Colon (tissue), 2 donors: ENCODE measurements around the gene EFNA5.
"Not testable (repeated sequence)": the region's sequence is repeated elsewhere in the genome, so short reads cannot be mapped to it uniquely, and the experiment has no call there.

ENCODE experiments used
- FAIRE-seq: peaks from 2 replicates; lab custom pipeline; 2012; peaks lifted over from hg19 to GRCh38; lab: Jason Lieb, UNC
- donor health status: control.
- donor health status: control.

The EFNA5 gene

DNA sequence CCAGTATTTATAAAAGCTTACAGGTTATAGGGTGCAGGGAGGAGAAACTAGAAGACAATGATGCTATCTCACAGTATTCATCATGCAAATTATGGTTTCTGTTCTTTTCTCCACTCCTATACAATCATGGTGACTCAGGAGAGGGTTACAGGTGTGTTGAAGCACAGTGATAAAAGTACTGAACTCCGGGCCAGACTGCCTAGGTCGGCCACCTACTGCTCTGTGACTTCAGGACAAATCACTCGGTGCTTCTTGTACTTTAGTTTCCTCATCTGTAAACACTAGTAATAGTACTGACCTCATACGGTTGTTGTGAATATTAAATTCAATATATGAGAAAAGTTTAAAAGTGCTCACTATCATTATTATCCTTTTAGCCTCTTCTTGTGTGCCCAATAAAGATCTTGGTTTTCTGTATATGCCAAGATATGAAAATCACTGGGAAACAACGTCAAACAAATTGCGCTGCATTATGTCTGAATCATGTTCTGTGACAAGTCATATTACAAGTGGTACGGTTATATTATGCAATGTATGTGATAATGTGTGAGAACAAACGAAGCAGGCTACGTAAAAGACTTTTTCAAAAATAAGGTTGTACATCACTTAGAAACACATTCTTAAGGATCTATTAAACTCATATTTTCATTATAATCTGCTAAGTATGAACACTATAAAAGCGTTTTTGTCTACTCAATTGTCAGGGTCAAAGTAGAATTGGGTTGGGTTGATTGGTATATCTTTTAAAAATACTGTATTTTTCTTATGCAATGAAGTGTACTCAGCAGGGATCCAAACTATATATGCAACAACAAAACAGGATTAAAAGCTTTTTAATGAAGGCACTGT, 153.3 kb downstream of the EFNA5 start:
- no peak for FAIRE-seq

- no peak for FAIRE-seq
These were observed 154.1 kb downstream of the EFNA5 start for GRCh38 chr5:107516452-107517184.

DNA sequence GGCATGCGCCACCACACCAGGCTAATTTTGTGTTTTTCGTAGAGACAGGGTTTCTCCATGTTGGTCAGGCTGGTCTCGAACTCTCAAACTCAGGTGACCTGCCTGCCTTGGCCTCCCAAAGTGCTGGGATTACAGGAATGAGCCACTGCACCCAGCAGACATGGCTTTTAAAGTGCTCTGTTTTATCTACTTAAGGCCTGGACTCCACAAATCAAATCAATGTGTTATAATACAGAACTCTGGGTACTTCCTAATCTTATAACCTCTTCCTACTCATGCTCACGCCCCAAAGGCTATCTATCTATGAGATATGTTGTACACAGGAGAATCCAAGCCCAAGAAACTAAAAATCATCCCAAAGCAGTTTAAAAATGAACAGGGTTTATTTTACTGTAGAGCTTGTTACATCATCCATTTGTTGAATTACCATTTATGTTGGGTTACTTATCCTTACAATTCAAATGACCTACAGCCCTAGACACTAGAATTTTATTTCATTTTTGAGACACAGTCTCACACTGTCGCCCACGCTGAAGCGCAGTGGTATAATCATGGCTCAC, 155.1 kb downstream of the EFNA5 start:
- FAIRE-seq = no peak

DNA sequence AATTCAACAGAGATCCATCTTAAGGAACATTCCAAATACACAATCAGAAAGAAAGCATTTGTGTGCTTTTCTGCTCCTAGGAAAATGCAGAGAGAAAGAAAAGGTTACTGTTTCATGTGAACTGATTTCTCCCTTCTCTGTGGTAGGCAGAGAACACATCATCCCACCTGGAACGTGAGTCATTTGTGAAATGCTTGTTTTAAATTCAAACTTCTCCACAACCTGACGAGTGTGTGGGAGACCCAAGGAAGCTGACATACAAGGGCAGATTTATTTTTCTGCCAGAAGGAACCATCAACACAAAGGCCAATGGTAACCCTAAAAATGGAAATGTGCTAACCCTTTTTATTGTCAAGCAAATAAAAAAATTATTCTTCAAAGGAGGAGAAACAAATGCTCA, 156.4 kb downstream of the EFNA5 start:
- FAIRE-seq = no peak

DNA sequence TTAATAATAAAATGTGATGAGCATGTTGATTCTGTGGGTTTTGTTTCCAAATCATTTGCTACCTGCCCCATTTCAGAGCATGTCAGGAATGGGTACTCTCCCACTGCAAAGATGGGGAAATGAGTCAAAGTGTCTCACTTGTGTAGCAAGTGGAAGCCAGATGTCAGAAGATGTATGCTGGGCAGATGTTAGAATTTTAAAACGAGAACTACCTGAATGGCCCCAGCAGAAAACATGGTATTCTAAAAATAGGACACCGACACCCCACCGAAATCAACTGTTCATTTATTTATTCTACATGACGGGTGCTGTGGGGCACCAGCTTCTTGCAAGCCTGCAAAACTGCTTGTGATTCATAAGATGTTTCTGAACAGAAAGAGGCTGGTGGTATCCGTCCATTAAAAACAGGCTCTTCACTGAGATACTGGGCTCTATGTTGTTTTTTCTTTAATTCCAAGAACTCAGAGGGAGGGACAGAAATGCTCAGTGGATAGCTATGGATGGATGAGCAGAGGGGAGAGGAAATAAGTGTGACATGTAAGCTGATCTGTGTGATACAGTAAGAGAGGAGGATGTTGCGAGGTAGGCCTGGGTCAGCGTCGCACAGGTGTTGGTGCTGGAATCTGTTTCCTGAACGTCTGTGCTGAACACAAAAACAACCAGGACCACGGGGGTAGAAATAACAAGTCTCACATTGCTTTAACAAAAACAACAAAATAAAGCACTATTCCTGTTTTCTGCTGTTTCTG, 157.2 kb downstream of the EFNA5 start:
- no peak for FAIRE-seq

DNA sequence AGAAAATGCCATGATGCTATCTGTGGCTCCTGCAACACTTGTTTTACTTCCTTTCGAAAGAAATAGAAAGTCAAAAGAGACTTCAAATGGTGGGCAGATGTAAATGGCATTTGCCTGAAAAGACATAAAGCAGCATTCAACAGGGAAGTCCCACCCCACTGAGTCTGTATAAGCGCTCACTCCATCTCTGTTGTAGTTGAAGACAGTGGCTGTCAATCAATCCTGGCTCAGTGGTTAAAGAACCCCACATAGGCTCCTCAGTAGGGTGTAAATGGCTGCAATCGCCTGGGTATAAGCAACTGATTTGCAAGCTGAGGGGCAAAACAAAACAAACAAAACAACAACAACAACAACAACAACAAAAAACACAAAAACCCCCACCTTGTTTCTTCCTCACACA, 158.7 kb downstream of the EFNA5 start:
- FAIRE-seq = no peak

- FAIRE-seq = no peak
These were observed 160.6 kb downstream of the EFNA5 start for GRCh38 chr5:107510125-107510524.

DNA sequence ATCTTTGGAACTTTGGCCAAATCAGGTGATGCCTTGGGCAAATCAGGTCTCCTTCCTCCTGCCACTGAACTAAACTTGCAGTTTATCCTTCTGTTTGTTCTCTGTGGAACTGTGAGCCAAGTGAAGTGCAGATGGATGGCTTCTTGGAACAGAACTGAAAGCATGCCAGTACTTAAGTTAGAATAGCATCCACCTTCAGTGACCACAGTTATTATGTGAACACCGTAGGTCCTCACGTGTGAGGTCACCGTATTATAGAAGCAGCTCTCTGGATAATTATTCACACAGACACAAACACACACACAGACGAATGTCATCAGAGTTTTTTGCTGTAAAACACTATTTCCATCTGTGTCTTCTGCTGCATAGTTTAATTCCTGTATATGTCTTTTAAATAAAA, 162.6 kb downstream of the EFNA5 start:
- FAIRE-seq = no peak

- FAIRE-seq = peak; percentile 24
These were observed 164.8 kb downstream of the EFNA5 start for GRCh38 chr5:107505763-107506534.

DNA sequence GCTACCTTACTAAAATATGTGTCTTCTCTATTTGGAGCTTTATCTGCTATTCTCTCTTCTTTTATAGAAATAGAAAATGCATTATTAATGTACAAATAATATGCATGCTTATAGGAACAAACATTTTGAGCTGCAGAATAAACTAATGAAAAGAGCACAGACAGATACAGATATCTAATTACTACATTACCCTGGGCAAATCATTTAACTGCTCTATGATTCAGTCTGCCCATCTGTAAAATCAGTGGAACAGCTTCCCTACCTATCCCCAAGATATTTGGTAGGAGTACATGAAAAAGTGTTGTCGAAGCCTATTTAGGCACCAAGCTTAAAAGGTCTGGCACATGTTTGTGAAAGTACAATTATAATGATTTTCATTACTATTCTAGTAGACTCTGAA, 166.3 kb downstream of the EFNA5 start:
- FAIRE-seq = no peak

DNA sequence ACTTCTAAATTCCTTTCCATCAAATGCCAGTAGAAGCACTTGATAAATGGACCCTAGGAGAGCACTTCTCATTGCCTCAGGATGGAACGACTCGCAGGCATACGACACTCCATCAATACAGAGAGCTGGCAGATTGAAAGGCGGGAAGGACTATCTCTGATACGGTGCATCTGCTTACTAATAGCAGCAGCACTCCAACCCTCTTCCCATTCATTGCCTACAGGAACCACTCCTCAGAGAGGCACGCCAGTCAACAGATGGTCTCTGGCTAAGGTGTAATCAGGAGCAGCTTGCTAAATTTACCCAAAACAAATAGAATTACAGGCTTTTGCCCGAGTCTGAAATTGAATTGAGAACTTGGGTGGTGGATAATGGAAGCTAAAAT, 168.1 kb downstream of the EFNA5 start:
- FAIRE-seq = no peak

DNA sequence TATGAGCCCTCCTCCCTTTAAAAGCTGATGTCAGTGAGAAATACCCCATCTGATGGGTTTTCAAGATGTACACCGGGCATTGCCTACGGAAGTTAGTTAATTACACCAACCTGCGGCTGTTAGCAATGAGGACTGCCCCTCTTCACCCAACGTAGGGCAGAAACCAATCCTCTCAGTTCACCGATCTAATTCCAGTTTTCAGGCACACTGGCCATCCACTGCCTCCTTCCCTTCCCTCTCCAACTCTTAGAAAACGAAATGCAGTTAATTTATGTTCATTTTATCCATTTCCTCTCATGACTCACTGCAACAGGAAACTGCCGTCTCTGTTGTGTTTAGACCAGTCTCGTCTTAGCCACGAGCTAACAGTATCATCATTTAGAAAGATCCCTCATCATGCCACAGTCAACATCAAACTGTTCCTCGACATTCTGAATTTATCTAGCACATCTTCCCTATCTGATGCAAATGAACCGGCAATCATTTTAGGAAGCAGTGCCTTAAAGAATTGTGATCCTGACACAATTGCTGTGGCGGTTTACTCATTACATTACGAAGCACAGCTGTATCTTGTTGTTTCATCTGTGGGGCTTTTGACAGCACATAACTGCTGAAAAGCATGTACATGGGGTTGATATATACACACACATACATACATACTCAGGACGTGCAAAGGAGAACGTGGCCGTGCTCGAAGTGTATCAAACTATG, 168.6 kb downstream of the EFNA5 start:
- no peak for FAIRE-seq

DNA sequence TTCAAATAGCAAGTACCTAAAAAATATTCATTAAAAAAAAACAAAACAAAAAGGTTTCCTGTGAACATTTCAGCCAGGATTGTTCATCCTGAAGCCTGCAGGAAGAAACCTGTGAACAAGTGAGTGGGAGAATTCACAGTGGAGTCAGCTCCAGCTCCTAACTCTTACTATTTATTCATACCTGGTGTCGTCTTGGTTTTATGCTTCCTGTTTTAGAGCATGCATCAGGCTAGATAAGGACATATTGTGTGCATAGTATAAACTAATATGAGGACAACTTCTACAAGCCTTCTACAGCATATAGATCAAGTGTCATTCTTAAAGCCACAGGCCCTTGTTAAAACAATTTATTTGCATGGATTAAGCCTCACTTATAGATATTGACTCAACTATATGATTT, 169.9 kb downstream of the EFNA5 start:
- FAIRE-seq = no peak

DNA sequence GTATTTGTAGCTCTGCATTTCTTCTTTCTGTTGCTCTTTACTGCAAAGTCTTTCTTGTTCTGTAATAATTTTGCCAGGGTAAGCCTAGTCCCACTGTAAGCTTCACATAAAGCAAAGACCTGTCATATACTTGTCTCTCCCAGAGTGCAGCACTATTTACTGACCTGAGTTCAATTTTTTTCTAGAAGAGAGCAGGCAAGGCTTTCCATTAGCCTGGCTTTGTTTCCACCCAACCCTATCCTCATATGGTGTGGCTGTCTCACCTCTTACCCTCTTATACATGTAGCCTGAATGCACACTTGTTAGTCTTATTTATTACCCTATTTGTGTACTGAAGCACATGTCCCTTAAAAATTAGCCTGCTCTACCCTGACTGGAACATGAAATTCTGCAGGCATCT, 170.4 kb downstream of the EFNA5 start:
- no peak for FAIRE-seq

DNA sequence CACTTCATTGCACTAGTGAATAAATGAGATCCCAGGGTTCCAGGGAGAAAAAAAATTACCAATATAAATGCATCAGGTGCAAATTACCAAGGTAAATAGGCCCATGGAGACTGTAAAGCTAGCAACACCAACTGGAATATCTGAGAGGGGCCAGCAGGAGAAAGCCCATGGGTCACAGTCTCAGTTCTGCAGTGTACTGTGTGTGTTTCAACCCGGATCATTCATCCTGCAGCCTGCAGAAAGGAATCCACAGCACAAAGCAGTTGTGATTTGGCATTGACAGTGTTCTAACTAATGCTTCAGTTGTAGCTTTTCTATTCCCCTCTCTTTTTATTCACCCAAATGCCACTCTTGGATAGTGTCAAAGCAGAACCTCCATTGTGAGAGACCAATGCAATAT, 171.0 kb downstream of the EFNA5 start:
- FAIRE-seq = no peak

DNA sequence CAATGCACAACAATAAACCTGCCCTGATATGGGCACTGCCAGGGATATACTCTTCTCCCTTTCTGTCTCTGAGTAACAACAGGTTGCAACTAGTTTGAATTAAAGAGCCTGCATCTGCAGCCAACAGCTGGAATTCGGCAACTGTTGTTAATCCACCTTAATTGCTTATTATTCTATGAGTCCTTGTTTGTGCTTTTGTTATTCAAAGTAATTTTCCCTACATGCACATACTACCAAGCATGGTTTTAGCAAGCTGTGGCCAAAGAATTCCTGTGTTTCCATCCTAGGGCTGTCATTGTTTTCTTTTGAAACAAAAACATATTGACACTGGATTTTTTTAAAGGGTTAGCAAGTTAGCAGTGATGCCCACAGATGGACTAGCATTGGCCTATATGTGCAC, 171.5 kb downstream of the EFNA5 start:
- no peak for FAIRE-seq

DNA sequence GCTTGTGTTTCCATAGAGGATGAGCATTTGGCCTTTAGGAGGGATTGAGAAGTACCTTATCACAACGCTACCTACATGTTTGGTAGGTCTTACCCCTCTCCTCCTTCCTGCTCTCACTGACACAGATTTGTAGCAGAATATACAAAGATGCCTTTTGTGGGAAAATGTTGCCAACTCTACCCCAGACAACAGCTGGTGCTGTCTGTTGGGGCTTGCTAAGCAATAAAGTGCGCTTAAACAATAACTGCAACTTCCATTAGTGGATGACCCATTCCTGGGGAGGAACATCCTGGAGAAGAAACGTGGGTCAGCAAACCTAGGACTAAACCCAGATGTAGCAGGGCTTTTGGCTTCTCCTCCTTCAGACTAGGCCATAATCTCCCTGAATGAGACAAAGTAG, 174.3 kb downstream of the EFNA5 start:
- FAIRE-seq = no peak

DNA sequence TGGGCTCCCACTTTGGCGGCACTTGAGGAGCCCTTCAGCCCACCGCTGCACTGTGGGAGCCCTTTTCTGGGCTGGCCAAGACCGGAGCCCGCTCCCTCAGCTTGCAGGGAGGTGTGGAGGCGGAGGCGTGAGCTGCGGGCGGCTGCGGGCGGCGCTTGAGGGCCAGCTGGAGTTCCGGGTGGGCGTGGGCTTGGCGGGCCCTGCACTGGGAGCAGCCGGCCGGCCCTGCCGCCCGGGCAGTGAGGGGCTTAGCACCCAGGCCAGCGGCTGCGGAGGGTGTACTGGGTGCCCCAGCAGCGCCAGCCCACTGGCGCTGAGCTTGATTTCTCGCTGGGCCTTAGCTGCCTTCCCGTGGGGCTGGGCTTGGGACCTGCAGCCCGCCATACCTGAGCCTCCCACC, 176.6 kb downstream of the EFNA5 start:
- FAIRE-seq = not testable (repeated sequence)

DNA sequence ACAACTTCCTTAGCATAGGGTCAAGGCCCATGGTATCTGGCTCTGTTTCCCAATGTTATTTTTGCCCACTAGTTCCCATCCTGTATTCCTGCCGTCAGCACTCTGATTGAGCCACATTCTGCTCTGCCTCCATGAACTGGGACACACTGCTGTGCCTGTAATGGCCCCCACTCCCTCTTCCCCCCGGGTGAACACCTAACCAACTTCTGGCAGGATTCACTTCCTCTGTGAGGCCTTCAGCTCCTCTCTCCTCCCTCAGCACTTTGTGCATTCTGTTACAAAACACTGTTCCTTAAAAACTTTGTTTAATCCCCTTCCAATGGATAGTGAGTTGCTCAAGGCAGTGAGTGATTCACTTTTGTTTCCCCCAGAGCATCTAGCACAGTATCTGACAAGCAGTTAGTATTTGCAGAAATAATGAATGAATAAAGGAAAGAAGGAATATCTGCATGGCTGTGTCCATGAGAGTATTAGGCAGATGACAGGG, 183.6 kb downstream of the EFNA5 start:
- FAIRE-seq = no peak

GRCh38 chr5:107486489-107486888, 184.2 kb downstream of the EFNA5 start:
- no peak for FAIRE-seq

DNA sequence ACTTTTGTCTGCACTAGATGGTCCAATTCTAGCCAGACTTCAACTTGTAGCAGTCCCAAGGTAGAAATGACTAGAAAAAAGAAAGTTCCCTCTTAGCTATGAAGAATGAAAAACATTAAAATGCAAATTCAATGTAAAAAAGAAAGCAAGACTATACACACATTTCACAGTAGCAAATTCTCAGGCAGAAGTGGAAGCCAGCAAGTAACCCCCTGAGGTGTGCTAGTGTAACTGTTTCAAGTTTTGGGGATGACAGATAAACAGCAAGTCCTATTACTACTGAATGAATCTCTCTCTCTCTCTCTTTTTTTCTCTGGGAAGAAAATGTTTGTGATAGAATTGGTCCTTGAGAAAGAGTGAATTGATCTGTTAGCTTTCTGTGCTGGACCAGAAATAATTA, 185.6 kb downstream of the EFNA5 start:
- FAIRE-seq = no peak
